ENCODE measurements around the gene SESN2.

SESN2 gene

DNA sequence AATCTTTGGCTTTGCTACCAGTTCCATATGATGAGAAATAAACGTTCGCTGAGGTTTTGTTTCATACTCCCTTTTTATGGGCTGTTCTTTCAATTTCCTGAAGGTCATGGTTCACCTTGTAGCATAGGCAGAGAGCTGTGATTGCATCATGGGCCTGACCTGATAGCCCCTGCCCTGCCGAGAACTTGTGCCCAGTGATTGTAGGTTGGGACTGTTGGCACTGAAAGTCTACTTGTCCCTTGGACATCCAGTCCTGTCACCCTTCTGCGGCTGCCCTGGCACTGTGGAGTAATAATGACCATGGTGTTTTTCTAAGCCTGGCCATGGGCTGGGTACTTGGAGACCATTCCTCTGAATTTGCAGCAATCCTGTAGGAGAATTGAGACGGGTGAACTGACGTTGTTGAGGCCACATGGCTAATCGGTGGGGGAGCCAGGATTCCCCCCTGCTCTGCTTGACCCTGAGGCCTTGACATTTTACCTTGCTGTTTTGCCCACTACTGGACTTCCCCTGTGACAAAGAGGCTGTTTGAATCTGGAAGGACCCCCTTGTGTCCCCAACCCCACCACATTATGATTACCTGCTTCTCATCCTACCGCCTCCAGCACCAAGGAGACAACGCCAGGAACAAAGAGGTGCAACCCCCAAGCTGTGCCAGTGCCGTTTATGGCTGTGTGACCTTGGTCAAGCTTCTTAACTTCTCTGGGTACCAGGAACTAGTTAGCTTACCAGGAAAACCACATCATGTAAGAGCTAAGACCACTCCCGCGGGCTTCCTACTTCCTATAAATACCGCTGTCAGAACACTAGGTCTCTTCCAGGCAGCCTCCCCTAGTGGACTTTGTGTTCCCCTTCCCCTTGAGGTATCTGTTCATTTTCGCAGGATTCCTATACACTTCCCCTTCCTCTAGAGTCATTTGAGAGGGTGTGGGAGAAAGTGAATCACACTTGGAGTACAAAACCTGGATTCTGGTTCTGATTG is 23.4 kb downstream of the SESN2 start:
- DNase-seq (ENCODE audit: low spot score) = no peak

DNA sequence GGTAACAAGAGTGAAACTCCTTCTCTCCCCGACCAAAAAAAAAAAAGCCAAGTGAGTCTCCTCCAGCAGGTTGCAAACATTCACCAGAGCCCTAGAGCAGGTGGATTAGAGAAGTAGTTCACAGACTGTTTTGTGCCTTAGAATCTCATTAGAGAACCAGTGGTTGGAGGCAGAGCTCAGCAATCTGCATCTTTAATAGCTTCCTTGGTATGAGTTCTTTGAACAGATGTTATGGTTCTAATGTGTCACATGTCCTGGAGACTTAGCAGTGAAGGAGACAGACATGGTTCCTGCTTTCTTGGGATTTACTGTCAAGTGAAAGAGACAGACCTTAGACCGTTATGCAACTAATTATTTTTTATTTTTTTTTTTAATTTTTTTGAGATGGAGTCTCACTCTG is 26.8 kb downstream of the SESN2 start:
- DNase-seq (ENCODE audit: low spot score) = no peak

DNA sequence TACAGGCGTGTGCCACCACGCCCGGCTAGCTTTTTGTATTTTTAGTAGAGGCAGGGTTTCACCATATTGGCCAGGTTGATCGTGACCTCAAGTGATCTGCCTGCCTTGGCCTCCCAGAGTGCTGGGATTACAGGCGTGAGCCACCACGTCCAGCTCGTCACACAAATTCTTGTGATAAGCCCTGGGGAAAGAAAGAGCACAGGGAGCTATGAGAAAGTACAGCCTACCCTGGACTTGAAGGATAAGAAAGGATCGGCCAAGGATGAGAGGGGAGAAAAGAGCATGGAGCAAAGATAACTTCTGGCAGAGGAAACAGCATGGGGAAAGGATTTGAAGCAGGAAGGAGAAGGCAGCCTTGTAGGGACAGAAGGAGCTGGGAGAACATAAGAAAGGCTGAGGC is 29.2 kb downstream of the SESN2 start:
- DNase-seq (ENCODE audit: low spot score) = no peak

DNA sequence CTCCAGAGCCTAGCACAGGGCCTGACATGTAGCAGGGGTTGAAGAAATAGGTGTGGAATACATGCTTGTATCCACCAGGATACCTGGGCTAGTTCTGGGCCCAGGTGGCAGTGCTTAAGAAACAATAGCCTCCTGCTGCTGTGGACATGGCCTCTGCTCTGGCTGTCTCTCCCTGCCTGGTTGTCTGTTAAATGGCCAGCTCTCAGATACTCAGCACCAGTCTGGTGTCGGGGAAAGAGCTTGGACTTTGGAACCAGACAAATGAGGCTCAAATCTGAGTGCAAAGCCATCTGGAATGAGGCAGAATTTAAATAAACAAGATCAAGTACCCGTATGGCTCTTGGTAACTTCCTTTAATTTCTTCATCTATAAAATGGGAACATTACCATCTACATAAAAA is 31.5 kb downstream of the SESN2 start:
- DNase-seq (ENCODE audit: low spot score) = no peak

DNA sequence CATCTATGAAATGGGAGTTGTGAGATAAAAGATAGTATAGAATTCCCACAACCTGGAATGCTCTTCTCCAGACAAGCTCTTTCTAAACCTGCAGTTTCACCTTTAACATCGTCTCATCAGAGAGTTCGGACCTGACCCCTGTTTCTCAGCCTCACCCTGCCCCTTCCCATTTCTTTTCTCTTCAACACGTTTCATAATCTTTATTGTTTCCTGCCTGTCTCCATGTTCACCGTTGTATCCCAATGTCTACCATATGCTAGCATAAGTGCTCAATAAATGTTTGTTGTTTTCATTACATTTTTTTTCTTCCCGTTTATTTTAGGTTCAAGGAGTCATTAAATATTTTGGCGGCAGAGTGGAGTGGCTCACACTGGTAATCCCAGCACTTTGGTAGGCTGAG is 32.4 kb downstream of the SESN2 start:
- DNase-seq (ENCODE audit: low spot score) = no peak

DNA sequence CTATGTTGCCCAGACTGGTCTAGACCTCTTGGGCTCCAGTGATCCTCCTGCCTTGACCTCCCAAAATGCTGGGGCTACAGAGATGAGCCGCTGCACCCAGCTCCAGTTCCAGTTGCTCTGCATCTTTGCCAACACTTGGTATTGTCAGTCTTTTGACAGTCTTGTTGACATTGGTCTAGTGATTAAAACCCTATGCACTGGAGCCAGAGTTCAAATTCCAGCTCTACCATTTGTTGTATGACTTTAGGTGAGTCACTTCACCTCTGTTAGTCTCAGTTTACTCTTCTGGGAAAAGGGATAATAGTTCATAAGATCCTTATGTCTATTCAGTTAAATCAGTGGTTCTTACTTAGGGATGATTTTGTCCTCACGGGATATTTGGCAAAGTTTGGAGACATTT is 36.6 kb downstream of the SESN2 start:
- DNase-seq (ENCODE audit: low spot score) = no peak

DNA sequence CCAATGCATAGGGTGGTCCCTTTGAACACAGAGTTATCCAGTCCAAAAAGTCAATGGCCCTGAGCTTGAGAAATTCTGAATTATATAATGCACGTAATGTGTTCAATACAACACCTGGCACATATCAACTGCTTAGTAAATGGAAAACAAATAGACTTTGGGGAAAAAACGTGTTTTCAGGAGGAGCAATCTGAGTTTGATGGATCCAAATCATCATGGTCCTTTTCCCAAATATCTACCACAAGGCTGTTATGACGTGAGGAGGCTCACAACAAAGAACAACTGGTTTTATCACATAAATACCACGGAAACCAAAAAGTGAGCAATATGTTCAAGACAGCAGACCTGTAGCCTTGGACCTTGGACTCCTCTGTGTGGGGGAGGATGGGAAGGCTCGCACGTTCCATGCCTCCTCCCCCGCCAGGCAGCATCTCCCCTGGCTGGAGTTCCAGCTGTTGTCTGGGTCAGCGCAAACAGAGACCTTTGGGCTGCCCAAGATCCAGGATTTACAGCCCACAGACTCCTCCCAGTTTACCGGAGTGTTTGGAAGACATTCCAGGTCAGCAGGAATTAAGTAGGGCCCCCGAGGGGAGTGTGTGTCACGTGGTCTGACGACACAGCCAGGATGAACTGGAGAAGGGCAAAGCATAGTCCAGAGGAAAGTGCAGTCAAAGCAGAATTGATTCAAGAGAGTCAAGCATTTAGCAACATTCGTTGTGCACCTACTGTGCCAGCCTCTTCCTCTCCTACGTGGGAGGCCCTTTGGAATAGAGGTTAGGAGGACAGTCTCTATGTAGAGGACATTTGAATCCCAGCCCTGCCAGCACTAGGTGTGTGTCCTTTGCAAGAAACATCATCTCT is 37.3 kb downstream of the SESN2 start:
- DNase-seq (ENCODE audit: low spot score) = no peak

DNA sequence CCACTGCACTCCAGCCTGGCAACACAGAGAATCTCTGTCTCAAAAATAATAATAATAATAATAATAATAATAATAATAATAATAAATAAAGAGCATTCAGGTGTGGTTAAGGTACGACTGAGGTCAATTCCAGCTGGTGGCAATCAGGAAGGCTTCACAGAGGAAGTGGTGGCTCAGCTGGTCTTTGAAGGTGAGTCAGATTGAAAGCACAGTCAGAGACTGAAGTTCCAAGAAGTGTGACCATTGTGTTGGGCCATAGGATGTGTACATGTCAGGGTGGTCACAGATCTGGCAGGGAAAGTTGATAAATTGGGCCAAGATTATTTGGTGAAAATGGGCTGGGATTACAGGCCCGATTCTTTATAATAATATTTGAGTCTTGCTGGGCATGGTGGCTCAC is 38.5 kb downstream of the SESN2 start:
- no peak for DNase-seq (ENCODE audit: low spot score)

DNA sequence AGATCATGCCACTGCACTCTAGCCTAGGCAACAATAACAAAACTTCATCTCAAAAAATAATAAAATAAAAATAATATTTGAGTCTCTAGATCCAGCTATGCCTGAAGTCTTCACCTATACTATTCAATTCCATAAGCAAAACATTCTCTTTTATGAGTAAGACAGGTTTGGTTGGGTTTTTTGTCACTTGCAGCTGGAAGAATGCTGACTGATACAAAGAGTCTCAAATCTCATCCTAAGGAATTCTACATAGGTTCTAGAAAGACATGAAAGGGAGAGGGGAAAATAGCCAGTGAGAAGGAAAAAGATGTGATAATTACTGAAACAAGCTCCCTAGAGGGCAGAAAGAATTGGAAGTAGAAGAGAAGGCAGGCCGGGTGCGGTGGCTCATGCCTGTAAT is 39.1 kb downstream of the SESN2 start:
- no peak for DNase-seq (ENCODE audit: low spot score)

DNA sequence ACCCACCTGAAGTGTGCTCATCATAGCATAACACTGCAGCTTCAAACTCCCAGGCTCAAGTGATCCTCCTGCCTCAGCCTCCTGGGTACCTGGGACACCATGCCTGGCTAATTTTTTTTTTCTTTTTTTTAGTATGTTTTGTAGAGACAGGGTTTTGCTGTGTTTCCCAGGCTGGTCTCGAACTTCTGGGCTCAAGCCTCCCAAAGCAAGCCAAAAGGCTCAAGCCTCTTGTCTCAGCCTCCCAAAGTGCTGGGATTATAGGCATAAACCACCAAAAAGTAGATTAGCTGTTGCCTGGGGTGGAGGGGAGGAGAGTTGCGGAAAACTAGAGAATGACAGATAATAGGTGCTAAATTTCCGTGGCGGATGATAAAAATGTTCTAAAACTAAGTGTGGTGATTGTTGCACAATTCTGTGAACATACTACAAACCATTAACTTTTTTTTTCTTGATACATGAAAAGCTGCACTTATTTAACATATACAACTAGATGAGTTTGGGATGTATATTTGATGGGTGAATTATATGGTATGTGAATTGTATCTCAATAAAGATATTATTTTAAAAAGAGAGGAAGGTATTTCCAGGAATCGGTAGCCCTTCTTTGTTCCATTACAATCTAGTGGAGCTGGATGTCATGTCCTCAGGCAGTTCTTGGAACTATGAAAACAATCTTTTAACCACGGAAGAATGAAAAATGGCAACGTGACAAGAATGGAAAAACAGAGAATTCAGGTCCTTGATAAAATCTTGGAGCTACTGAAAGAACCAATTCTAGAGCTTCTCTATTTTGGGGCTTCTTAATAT is 42.3 kb downstream of the SESN2 start:
- no peak for DNase-seq (ENCODE audit: low spot score)

DNA sequence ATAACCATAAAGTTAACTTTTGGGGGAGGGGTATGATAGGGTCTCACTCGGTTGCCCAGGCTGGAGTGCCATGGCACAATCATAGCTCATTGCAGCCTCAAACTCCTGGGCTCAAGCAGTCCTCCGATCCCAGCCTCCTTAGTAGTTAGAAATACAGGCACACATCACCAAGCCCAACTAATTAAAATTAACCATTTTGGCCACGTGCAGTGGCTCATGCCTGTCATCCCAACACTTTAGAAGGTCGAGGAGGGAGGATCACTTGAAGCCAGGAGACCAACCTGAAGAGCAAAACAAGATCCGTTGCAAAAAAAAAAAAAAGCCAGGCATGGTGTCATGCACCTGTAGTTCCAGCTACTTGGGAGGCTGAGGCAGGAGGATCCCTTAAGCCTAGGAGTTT is 42.9 kb downstream of the SESN2 start:
- DNase-seq (ENCODE audit: low spot score) = no peak

DNA sequence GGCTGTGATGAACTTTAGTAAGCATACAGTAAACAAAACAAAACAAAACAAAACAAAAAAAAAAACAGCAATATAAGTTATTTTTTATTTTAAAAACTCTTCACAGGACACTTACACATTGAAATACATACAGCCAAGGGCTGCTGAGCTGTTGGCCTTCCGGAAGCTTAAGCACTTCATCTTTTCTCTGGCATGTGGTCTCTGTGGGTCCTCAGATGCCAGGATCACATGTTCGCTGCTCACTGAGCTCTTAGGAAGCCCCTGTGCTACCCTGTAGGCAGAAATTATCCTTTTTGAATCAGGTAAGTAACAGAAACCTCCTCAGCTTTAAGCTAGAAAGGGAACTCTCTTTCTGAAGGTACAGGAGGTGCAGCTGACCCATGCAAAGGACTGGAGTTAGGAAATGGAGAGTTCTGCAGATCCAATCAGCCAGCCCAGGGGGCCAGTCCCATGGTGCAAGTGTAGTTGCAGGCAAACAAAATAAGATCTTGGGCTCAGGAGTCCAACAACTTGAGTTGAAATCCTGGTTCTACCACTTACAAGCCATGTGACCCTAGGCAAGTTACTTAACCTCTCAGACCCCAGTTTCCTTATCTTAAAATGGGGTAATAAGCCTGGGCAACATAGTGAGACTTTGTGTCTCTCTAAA is 47.1 kb downstream of the SESN2 start:
- DNase-seq (ENCODE audit: low spot score) = no peak

DNA sequence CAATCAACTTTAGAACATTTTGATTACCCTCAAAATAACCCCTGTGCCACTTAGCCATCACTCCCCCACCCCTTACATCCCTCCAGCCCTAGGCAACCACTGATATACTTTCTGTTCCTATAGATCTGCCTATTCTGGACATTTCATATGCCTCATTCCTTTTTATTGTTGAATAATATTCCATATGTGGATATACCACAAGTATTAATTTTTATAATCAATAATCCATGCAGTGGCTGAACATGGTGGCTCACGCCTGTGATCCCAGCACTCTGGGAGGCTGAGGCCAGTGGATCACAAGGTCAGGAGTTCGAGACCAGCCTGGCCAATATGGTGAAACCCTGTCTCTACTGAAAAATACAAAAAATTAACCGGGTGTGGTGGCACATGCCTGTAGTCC is 49.4 kb downstream of the SESN2 start:
- DNase-seq (ENCODE audit: low spot score) = no peak

DNA sequence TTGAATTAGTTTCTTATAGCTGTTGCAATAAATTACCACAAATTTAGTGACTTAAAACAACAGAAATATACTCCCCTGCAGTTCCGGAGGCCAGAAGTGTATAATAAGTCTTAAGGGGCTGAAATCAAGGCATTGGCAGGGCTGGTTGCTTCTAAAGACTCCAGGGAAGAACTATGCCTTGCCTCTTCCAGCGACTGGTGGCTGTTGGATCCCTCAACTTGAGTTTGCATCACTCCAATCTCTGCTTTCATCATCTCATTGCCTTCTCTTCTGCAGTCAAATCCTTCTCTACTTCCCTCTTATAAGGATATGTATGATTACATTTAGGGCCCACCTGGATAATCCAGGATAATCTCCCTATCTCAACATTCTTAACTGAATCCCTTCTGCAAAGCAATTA is 50.4 kb downstream of the SESN2 start:
- DNase-seq (ENCODE audit: low spot score) = no peak

DNA sequence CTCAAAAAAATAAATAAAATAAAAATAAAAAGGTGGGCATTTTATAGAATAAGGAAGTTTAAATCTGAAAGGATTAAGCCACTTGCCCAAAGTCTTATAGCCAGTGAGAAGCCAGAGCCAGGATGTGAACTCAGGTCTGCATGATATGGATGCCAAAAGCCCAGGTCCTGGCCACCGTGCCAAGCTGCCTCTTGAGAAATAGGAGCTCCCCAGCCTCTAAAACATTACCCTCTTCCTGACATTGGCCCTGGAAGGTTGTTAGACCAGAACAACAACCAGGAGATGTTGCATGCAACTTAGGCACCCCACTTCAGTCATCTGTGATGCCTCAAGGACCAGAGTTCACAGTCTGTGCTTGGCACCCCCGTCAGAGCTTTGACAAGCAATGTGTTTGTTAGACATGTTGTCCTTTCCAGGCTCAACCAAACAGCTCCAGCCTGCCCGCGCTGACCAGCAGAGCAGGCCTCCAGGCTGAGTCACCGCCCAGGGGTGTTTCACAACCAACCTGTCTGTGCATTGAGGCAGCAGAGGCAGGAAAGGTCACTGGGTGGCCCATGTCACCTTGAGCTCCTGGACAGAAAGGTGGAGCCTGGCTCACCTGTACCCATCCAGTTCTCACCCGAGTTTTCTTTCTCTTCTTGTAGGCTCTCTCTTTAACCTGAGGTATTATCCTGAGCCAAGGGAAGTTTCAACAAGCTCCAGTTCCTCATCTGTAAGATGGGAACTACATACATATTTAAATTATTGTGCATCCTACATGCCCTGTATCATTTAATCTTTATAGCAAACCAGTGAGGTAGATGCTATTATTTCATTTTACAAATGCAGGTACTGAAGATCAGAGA is 54.6 kb downstream of the SESN2 start:
- no peak for DNase-seq (ENCODE audit: low spot score)

DNA sequence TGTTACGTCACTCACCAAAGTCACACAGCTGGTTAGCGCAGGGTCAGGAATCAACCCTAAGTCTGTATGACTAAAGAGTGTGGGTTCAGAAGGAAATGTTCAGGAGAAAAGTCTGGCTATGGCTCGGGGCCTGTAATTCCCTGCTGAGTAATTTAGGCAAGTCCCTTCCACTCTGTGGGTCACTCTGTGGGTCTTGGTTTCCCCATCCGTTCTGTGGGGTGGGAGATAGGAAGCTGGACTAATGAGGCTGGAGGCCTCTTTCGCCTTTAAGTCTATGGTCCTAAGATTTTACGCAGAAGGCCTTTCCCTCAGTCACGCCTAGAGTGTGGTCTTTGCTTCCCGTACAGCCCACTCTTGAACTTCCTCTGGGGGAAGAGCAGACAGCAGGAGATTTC is 55.2 kb downstream of the SESN2 start:
- DNase-seq (ENCODE audit: low spot score) = no peak

DNA sequence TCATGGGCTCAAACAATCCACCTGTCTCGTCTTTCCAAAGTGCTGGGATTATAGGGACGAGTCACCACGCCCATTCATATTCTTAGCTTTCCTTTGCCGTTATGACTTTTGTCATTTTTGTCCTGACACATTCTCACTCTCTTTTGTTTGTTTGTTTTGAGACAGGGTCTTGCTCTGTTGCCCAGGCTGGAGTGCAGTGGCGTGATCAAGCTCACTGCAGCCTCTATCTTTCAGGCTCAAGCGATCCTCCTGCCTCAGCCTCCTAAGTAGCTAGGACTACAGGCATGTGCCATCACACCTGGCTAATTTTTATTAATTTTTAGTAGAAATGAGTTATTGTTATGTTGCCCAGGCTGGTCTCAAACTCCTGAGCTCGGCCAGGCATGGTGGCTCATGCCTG is 57.7 kb downstream of the SESN2 start:
- DNase-seq (ENCODE audit: low spot score) = no peak

DNA sequence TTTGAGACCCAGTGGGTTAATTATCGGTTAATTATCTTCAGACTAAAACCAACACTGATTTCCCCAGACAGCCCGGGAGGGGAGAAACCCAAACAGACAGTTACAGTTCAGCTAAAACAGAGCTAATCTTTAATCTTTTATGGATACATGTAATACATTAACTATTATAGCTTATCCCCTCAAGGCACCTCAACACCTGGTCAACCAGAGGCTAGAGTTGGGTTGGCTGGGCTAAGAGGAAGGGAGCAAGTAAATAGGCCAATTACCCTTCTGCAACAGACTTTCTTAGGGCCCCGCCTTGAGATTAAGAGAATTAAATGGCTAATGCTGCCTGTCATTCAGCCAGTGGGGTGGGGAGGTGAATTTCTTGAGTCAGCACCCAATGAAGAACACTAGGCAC is 62.9 kb downstream of the SESN2 start:
- DNase-seq (ENCODE audit: low spot score) = no peak

DNA sequence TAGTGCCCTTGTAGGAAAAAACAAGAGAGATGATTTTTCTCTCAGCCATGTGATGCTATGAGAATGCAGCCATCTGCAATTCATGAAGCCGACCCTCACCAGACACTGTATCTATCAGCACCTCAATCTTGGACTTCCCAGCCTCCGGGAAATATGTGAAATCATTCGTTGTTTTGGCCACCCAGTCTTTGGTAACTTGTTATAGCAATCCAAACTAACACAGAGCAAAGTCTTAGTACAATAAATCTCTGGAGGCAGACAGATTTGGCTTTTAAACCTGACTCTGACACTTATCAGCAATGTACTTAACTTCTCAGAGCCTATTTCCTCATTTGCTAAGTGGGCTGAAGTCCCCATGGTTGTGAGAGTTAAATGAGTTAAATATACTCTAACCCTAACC is 64.4 kb downstream of the SESN2 start:
- no peak for DNase-seq (ENCODE audit: low spot score)

DNA sequence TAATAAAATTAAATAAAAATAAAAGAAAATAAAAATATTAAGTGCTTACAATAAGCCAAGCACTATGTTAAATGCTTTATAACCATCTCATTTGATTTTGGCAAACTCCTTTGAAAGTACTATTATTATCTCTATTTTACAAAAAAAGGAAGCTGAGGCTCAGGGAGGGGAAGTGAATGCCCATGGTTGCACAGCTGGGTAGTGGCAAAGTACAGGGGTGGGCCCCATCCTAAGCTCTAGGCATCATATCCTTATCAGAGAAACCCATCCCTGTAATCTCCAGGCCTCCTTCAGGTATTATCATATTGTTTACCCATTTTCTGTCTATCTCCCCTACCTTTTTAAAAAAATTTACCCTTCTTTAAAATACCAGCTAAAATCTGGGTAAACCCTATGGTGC is 67.2 kb downstream of the SESN2 start:
- no peak for DNase-seq (ENCODE audit: low spot score)

DNA sequence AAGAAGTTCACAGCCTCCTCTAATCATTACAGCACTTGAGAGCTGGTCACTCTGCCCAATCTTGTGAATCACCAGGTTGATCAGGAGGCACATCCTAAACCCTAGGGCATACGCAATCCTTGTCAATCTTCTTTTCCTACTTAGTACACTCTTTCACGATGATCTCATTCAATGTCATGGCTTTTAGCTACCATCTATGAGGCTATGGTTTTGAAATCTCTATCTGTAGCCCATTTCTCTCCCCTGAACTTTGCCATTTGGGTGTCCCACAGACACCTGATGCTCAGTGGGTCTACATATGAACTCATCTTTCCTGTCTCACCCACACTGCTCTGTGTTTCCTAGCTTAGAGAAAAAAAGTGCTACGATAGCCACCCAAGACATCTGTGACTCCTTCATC is 67.7 kb downstream of the SESN2 start:
- DNase-seq (ENCODE audit: low spot score) = no peak
